Raji (cell line): ENCODE results near the gene LMAN2.

Experiments
- POLR2A ChIP-seq: IDR thresholded peaks from 2 replicates; pipeline ENCODE4 v1.6.1; 2011; ENCODE audit warnings: low read depth, low read length, control low read depth; ENCODE audit not compliant: insufficient read depth

Gene LMAN2

DNA sequence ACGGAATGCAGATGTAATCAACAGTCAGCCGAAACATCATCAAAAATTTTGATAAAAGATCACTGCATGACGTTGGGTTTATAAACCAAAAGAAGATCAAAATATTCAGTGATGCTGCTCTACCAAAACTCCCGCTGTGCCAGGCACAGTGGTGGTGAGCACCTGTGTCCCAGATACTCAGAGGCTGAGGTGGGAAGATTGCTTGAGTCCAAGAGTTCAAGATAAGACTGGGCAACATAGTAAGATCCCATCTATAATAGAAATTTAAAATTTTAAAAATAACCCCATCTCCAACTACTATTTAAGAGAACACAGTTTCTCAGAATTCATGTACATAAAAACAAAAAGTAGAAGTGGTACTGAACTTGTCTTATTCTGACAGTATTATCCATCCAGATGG is 3.8 kb downstream of the LMAN2 start:
- TF ChIP-seq POLR2A = no peak

DNA sequence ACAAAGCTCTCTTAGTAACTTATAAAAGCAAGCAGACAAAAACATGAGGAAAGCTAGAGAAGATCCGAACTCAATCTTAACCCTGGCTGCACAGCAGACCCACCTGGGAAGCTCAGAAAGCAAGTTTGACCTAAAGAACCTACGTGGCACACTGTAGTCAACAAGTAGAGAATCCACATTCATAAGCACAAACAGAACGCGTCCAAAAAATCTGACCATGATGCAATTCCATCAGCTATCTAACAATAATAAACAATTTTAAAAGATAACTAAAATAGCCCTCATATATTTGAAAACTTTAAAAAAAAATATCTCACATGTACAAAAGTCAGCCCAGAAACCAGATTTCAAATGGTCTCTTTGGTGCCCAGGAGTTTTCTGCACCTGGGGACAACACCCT is 4.6 kb downstream of the LMAN2 start:
- no peak for TF ChIP-seq POLR2A

DNA sequence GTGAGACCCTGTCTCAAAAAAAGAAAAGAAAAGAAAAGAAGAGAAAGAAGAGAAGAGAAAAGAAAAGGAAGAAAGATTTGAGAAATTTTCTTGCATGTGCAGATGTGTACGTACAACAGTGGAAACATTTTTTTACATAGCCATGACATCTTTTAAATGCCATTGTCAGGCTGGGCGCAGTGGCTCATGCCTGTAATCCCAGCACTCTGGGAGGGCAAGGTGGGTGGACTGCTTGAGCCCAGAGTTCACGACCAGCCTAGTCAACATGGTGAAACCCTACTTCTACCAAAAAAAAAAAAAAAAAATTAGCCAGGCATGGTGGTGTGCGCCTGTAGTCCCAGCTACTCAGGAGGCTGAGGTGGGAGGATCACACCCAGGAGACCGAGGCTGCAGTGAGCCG is 6.6 kb downstream of the LMAN2 start:
- TF ChIP-seq POLR2A = no peak

DNA sequence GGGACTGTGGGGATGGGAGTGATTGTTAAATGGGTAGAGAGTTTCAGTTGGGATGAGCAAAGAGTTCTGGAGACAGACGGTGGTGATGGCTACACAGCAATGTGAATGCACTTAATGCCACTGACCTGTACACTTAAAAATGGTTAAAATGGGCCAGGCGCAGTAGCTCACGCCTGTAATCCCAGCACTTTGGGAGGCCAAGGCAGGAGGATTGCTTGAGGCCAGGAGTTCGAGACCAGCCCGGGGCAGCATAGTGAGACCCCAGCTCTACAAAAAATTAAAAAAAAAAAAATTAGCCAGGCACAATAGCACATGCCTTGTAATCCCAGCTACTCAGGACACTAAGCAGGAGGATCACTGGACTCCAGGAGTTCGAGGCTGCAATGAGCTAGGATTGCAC is 7.7 kb downstream of the LMAN2 start:
- TF ChIP-seq POLR2A = no peak

DNA sequence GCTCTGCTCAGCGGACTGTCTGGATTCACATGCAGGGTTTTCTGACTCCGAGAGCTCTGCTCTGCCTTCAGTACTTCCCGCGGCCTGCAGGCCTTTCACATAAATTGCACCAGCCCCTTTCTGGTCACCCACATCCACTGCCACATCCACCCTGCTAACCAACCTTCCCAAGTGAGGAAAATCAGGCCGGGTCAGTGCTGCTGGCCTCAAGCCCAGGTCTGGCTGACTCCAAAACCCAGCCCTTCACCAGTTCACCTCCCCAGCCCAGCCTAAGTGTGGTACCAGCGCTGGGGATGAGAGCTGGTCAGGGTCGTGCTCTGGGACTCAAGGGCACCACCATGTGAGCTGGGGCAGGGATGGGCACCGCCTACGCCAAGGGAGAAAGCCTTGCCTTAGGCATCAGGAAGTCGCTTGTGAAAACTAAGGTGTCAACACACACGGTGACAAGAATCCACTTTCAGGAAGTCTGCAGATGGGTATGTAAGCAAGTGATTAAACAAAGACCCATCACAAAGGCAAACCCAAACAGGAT is 12.3 kb downstream of the LMAN2 start:
- TF ChIP-seq POLR2A = no peak

- TF ChIP-seq POLR2A = no peak
Measured at GRCh38 chr5:177338251-177339106, 13.0 kb downstream of the LMAN2 start.

DNA sequence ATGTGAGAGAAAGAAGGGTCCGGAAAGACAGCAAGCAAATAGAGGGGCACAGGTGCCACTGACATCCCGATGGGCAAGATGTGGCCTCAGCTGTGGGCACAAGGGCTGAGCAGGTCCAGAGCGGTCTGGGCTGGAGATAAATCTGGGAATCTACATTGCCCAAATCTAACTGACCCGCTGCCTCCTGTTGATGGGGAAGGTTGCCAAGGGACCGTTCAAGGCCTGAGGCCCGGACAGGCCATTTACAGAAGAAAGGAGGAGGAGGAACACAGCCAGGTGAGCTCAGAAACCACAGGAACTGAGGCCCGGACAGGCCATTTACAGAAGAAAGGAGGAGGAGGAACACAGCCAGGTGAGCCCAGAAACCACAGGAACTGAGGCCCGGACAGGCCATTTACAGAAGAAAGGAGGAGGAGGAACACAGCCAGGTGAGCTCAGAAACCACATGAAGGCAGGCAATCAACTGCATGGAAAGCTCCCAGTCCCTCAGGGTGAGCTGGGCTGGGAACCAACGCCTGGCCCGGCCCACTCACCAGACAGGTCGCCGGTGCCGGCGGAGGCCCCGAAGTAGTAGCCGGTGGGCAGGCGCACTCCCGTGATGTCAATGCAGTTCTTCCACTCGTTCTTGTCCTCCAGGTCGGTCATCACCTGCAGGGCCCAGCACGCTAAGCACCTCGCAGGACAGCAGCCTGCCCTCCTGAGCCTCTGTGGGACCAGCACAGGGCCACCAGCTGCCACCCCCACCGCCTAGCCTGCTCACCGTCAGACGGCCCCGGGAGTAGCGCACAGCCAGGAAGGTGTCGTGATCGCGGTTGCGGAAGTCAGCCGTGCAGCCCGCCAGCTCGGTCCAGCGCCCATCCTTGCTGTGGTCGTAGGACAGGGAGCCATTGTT is 14.6 kb downstream of the LMAN2 start:
- TF ChIP-seq POLR2A = no peak

GRCh38 chr5:177336112-177336511 is 15.4 kb downstream of the LMAN2 start:
- TF ChIP-seq POLR2A = no peak

DNA sequence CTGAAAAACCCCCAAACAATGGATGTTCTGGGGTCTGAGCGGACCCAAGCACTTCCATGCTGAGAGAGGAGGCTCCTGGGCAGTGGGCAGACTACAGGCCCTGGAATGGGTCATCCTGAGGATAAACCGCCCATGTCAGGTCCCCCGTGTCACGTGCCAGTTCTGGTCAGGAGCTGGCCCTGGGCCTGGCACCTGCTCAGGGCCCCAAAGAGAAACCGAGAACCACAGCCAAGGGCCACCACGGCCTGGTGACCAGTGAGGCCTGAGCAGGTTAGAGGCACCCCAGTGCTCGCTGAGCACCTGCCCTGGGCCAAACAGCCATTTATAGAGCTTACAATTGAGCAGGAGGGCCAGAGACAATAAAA is 15.8 kb downstream of the LMAN2 start:
- no peak for TF ChIP-seq POLR2A

DNA sequence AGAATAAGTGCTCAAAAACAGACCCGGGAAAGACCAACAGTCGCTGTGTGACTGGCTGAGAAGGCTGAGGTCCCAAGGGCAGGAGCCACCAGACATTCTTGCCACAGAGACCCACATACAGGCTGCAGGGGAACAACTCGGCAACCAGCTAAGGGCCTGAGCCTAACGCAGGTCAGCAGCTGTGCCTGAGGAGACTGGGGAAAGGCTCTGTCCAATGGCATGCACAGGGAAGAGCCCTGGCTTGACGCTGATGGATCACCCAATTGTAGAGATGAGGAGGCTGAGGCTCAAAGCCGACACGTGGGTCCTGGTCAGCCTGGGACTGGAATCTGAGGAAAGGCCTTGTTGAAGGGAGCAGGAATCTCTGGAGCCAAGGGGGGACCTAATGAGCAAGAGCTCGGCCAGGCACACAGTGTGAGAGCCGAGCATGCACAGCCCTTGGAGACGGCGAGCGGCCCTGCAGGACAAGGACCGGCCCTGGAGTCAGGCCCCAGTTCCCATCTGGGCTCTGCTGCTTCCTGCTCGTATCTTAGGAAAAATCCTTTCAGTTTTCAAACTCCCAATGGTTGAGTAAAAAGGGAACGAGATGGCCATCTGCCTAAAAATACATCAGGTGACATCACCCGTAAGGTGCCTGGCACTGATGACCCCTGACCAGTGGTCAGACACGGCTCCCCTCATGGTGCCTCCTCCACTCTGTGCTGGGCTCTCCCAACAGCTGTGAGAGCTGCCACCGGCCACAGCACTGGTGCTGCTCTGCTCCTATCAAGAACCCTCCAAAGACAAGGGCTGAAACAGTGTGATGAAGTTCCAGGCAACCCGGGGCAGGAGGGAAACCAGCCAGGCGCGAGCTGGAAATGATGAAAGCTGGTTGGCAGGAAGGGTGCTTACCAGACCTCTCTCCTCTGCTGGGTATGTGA is 16.4 kb downstream of the LMAN2 start:
- TF ChIP-seq POLR2A = no peak

DNA sequence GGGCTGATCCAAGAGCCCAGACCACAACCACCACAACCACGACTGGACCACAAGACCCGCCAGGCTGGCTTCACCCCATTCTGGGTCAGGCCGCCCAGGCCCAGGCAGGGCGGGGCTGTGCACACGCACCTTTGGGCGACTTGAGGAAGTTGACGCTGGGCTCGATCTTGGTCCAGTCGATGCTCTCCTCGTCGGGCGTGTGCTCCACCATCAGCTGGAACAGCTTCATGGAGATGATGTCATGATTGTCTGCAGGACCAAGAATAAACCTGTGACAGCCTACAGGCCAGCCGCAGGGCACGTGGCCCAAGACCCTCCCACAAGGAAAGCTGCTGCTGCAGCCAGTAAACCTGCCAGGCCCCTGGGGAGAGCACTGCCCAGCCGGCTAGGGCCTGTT is 17.3 kb downstream of the LMAN2 start:
- no peak for TF ChIP-seq POLR2A

DNA sequence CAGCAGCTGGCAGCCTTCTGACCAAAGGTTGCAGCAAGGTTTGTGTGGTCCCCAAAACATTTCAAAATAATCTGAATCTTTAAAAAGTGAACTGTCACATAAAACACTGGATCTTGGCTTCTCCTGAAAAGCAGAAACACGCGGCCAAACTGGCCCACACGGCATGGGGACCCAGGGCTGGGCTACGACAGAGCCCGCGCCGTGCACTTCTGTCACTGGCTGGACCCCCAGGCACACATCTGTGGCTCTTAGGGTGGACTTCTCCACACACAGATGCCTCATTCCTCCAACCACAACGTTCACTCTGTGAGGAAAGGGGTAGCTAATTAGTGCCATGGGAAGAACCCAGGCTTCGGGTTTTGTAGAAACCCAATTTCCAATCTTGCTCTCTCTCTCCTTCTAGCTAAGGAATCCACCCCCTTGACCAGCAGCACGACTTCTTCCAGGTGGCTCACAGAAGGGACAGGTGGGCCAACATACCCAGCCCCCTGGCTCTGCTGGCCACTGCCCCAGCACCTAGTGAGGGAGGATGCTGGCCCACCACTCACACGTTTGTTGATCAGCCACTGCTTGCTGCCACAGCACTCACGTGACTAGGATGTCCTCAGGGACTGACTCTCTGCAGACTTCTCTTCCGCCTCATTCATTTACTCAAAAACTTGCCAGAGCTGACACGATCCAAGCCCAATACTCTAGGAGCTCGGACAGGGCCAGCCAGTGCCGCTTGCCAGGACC is 17.9 kb downstream of the LMAN2 start:
- no peak for TF ChIP-seq POLR2A

- TF ChIP-seq POLR2A = no peak
Measured at GRCh38 chr5:177332896-177333260, 18.6 kb downstream of the LMAN2 start.

GRCh38 chr5:177332031-177332895 is 19.2 kb downstream of the LMAN2 start:
- no peak for TF ChIP-seq POLR2A
